ENCODE data around the gene TRAPPC6A. TPM values are rescaled to one million over a fixed set of nuclear protein-coding genes. Genes with fewer than 3 reads are reported as not detected.
A peak's percentile ranks its signal among the peaks of the same experiment; 100 is the strongest.

Gene TRAPPC6A
- total and polyA plus RNA-seq, 2 donors: 37.9 to 61.4 TPM

DNA sequence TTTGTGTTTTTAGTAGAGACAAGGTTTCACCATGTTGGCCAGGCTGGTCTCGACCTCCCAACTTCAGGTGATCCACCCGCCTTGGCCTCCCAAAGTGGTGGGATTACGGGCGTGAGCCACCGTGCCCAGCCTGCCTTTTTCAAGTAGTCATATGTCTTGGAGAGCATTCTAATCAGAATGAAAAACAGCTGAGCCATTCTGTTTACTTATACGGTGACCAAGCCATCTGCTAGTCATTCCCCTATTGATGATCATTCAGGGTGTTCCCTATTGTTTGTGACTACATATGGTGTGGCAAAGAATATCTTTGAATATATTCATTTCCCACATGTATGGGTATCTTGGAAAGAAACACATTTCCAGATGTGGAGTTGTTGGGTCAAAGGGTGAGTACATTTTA lies 17.7 kb upstream of the TRAPPC6A start:
- Histone ChIP-seq H3K27me3 (ENCODE audit: control insufficient read depth in 2 of 2, insufficient read depth in 1 of 2, low read length in 1 of 2) (no peaks in the 10 kb centered on the region), H3K4me1 (ENCODE audit: control insufficient read depth in 2 of 2, insufficient read depth in 2 of 2, low read length in 2 of 2) (no peaks in the 10 kb centered on the region), H3K36me3 (ENCODE audit: control insufficient read depth in 2 of 2, insufficient read depth in 2 of 2, low read length in 1 of 2) (no peaks in the 10 kb centered on the region), H3K4me3 (ENCODE audit: low read length in 2 of 2) (no peak overlapping the region), H3K9me3 (ENCODE audit: control insufficient read depth in 2 of 2, insufficient read depth in 1 of 2, low read length in 1 of 2) (no peaks in the 10 kb centered on the region), H3K27ac (ENCODE audit: low read depth in 1 of 2, low read length in 1 of 2) (no peak overlapping the region)
- 90% methylated on average over 6 of the region's 6 CpGs for WGBS
- no peak for DNase-seq (ENCODE audit: low read depth in 6 of 9, low spot score in 9 of 9)

DNA sequence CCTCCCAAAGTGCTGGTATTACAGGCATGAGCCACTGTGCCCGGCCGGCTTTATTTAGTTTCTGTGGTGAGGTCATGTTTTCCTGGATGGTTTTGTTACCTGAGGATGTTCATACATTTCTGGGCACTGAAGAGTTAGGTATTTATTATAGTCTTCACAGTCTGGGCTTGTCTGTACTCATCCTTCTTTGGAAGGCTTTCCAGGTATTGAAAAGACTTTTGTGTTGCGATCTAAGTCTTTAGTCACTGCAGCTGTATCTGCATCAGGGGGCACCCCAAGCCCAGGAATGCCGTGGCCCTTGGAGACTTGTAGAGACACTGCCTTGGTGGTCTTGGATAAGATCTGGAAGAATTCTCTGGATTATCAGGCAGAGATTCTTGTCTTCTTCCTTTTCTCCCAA lies 13.3 kb upstream of the TRAPPC6A start:
- DNase-seq (ENCODE audit: low read depth in 6 of 9, low spot score in 9 of 9): no peak
- Histone ChIP-seq H3K4me1 (ENCODE audit: control insufficient read depth in 2 of 2, insufficient read depth in 2 of 2, low read length in 2 of 2) (peaks cover 0 to 3% of the 10 kb centered on the region in 2 donors), H3K27ac (ENCODE audit: low read depth in 1 of 2, low read length in 1 of 2) (no peak overlapping the region), H3K9me3 (ENCODE audit: control insufficient read depth in 2 of 2, insufficient read depth in 1 of 2, low read length in 1 of 2) (no peaks in the 10 kb centered on the region), H3K27me3 (ENCODE audit: control insufficient read depth in 2 of 2, insufficient read depth in 1 of 2, low read length in 1 of 2) (no peaks in the 10 kb centered on the region), H3K4me3 (ENCODE audit: low read length in 2 of 2) (no peak overlapping the region), H3K36me3 (ENCODE audit: control insufficient read depth in 2 of 2, insufficient read depth in 2 of 2, low read length in 1 of 2) (no peaks in the 10 kb centered on the region)
- WGBS: 91% methylated on average over 4 of the region's 4 CpGs

DNA sequence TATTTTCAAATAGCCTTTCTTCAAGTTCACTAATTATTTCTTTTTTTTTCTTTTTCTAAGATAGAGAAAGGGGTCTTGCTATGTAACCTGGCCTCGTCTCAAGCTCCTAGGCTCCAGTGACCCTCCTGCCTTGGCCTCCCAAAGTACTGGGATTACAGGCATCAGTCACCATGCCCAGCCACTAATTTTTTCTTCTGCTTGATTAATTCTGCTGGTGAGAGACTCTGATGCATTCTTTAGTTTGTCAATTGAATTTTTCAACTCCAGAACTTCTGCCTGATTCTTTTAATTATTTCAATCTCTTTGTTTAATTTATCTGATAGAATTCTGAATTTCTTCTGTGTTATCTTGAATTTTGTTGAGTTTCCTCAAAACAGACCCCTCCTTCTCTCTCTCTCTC lies 11.9 kb upstream of the TRAPPC6A start:
- no peak overlapping the region for H3K27ac ChIP-seq (ENCODE audit: low read depth in 1 of 2, low read length in 1 of 2)
- H3K27me3 ChIP-seq (ENCODE audit: control insufficient read depth in 2 of 2, insufficient read depth in 1 of 2, low read length in 1 of 2): no peaks in the 10 kb centered on the region
- no peaks in the 10 kb centered on the region for H3K36me3 ChIP-seq (ENCODE audit: control insufficient read depth in 2 of 2, insufficient read depth in 2 of 2, low read length in 1 of 2)
- no peak for DNase-seq (ENCODE audit: low read depth in 6 of 9, low spot score in 9 of 9)
- H3K4me3 ChIP-seq (ENCODE audit: low read length in 2 of 2): no peak overlapping the region
- 90% methylated on average over 1 of the region's 1 CpG for WGBS
- H3K9me3 ChIP-seq (ENCODE audit: control insufficient read depth in 2 of 2, insufficient read depth in 1 of 2, low read length in 1 of 2): no peaks in the 10 kb centered on the region
- H3K4me1 ChIP-seq (ENCODE audit: control insufficient read depth in 2 of 2, insufficient read depth in 2 of 2, low read length in 2 of 2): peaks cover 0 to 3% of the 10 kb centered on the region in 2 donors

DNA sequence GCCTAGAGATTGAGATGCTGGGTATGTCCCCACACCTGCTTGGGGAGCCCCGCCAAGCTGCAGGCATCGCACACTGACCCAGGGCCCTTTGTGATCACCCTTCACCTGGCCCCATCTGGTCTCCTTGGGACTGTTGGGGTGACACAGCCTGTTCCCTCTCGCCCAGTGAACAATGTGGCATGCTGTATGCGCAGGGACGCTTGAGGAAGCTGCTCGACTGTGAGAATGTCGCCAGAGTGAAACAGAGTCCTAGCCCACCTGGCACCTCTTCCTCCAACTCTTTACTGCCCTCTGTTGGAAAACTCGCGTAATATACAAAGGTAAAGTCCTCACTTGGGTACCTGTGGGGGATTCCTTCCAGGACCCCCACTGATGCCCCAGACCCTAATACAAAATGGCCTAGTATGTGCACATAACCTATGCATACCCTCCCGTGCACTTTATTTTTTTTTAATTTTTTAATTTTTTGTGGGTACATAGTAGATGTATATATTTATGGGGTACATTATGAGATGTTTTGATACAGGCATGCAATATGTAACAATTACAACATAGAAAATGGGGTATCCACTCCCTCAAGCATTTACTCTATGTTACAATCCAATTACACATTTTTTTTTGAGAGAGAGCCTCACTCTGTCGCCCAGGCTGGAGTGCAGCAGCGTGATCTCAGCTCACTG lies 9.5 kb upstream of the TRAPPC6A start:
- WGBS: 41% methylated on average over 12 of the region's 12 CpGs
- Histone ChIP-seq H3K9me3 (ENCODE audit: control insufficient read depth in 2 of 2, insufficient read depth in 1 of 2, low read length in 1 of 2) (no peaks in the 10 kb centered on the region), H3K4me3 (ENCODE audit: low read length in 2 of 2) (no peak overlapping the region), H3K4me1 (ENCODE audit: control insufficient read depth in 2 of 2, insufficient read depth in 2 of 2, low read length in 2 of 2) (peaks cover 0 to 3% of the 10 kb centered on the region in 2 donors), H3K27ac (ENCODE audit: low read depth in 1 of 2, low read length in 1 of 2) (no peak overlapping the region), H3K27me3 (ENCODE audit: control insufficient read depth in 2 of 2, insufficient read depth in 1 of 2, low read length in 1 of 2) (no peaks in the 10 kb centered on the region), H3K36me3 (ENCODE audit: control insufficient read depth in 2 of 2, insufficient read depth in 2 of 2, low read length in 1 of 2) (no peaks in the 10 kb centered on the region)
- peak in 7 of 9 donors; percentile 36 to 76 (median 48) for DNase-seq (ENCODE audit: low read depth in 6 of 9, low spot score in 9 of 9)

DNA sequence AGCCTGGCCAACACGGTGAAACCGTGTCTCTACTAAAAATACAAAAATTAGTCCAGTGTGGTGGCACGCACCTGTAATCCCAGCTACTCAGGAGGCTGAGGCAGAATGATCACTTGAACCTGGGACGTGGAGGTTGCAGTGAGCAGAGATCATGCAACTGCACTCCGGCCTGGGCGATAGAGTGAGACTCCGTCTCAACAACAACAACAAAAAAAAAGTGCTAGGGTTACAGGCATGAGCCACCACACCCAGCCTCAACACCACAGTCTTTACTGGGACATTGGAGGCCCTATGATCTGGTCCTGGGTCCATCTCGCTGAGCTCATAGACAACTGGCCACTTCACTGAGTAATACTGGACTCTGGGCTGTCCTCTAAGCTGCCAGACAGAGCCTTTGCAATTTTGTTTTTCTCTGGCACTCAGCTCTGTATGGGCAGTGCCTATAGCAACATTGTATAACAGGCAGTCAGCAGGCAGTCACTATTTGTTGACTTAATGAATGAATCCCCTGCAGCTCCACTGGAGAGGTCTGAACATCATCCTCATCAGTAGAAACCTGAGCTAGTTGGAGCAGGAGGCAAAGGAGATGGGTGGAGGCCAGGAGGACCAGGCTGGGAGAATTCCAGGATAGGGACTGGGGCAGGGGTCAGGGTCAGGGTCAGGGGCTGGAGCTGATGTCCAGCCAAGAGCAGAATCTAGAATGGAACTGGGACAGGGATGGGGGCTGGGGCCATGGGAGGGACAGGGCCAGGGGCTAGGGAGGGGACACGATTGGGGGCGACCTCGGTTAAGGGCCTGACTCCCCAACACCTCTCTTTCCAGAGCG lies 8.7 kb upstream of the TRAPPC6A start:
- no peaks in the 10 kb centered on the region for H3K36me3 ChIP-seq (ENCODE audit: control insufficient read depth in 2 of 2, insufficient read depth in 2 of 2, low read length in 1 of 2)
- no peak for DNase-seq (ENCODE audit: low read depth in 6 of 9, low spot score in 9 of 9)
- H3K4me1 ChIP-seq (ENCODE audit: control insufficient read depth in 2 of 2, insufficient read depth in 2 of 2, low read length in 2 of 2): peaks cover 0 to 3% of the 10 kb centered on the region in 2 donors
- no peaks in the 10 kb centered on the region for H3K27me3 ChIP-seq (ENCODE audit: control insufficient read depth in 2 of 2, insufficient read depth in 1 of 2, low read length in 1 of 2)
- H3K4me3 ChIP-seq (ENCODE audit: low read length in 2 of 2): no peak overlapping the region
- 98% methylated on average over 12 of the region's 12 CpGs for WGBS
- no peak overlapping the region for H3K27ac ChIP-seq (ENCODE audit: low read depth in 1 of 2, low read length in 1 of 2)
- H3K9me3 ChIP-seq (ENCODE audit: control insufficient read depth in 2 of 2, insufficient read depth in 1 of 2, low read length in 1 of 2): no peaks in the 10 kb centered on the region

DNA sequence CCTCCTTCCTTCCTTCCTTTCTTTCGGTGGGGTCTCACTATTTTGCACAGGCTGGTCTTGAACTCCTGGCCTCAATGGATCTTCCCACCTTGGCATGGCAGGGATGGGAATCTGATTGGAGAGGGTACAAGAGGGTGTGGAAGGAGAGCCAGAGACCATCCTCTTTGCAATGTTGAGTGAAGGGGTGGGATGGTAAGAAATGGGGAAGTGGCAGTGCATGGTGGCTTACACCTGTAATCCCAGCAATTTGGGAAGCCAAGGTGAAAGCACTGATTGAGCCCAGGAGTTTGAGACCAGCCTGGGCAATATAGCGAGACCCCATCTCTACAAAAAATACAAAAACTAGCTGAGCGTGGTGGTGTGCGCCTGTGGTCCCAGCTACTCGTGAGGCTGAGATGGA lies 6.1 kb upstream of the TRAPPC6A start:
- Histone ChIP-seq H3K9me3 (ENCODE audit: control insufficient read depth in 2 of 2, insufficient read depth in 1 of 2, low read length in 1 of 2) (no peaks in the 10 kb centered on the region), H3K36me3 (ENCODE audit: control insufficient read depth in 2 of 2, insufficient read depth in 2 of 2, low read length in 1 of 2) (peaks cover 3 to 5% of the 10 kb centered on the region in 2 donors), H3K4me1 (ENCODE audit: control insufficient read depth in 2 of 2, insufficient read depth in 2 of 2, low read length in 2 of 2) (peaks cover 11 to 12% of the 10 kb centered on the region in 2 donors), H3K27me3 (ENCODE audit: control insufficient read depth in 2 of 2, insufficient read depth in 1 of 2, low read length in 1 of 2) (peaks cover 0 to 2% of the 10 kb centered on the region in 2 donors), H3K4me3 (ENCODE audit: low read length in 2 of 2) (no peak overlapping the region), H3K27ac (ENCODE audit: low read depth in 1 of 2, low read length in 1 of 2) (no peak overlapping the region)
- WGBS: 97% methylated on average over 5 of the region's 5 CpGs
- no peak for DNase-seq (ENCODE audit: low read depth in 6 of 9, low spot score in 9 of 9)

DNA sequence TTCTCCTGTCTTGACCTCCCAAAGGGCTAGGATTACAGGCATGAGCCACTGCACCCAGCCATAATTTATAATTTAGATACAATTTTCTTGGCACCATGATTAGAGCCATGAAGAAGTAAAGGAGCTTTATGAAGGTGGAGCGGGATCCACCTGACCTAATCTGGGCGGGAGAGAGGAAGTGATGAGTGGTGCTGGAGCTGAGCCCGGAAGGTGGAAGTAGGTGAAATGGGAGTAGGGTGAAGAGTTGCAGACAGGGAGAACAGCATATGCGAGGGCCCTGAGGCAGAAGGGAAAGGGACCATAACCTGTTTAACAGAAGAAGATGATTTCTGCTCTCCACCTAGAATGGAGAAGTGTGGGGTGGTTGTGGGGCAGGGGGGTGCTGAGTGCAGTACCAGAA lies 4.7 kb upstream of the TRAPPC6A start:
- H3K4me1 ChIP-seq (ENCODE audit: control insufficient read depth in 2 of 2, insufficient read depth in 2 of 2, low read length in 2 of 2): peaks cover 11 to 17% of the 10 kb centered on the region in 2 donors
- no peak for DNase-seq (ENCODE audit: low read depth in 6 of 9, low spot score in 9 of 9)
- peaks cover 3 to 5% of the 10 kb centered on the region in 2 donors for H3K36me3 ChIP-seq (ENCODE audit: control insufficient read depth in 2 of 2, insufficient read depth in 2 of 2, low read length in 1 of 2)
- WGBS: 96% methylated on average over 4 of the region's 4 CpGs
- no peak overlapping the region for H3K4me3 ChIP-seq (ENCODE audit: low read length in 2 of 2)
- H3K27ac ChIP-seq (ENCODE audit: low read depth in 1 of 2, low read length in 1 of 2): no peak overlapping the region
- H3K9me3 ChIP-seq (ENCODE audit: control insufficient read depth in 2 of 2, insufficient read depth in 1 of 2, low read length in 1 of 2): no peaks in the 10 kb centered on the region
- H3K27me3 ChIP-seq (ENCODE audit: control insufficient read depth in 2 of 2, insufficient read depth in 1 of 2, low read length in 1 of 2): peaks cover 0 to 2% of the 10 kb centered on the region in 2 donors

DNA sequence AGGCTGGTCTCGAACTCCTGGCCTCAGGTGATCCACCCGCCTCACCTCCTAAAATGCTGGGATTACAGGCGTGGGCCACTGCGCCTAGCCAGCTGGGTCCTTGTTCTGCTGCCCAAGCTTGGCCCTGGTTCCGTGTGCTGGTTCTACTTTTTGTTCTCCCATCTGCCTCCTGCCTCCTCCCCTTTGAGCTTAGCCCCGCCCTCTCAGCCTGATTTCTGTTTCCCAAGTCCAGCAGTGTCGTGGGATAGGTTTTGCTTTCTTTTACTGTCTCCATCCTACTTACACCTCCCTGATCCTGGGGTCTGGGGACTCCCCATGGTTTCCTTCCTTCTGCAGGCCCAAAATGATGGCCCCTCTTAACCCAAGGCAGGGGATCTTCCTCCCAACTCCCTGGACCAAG lies 2.9 kb upstream of the TRAPPC6A start:
- peaks cover 3 to 5% of the 10 kb centered on the region in 2 donors for H3K36me3 ChIP-seq (ENCODE audit: control insufficient read depth in 2 of 2, insufficient read depth in 2 of 2, low read length in 1 of 2)
- DNase-seq (ENCODE audit: low read depth in 6 of 9, low spot score in 9 of 9): no peak
- peaks cover 18 to 22% of the 10 kb centered on the region in 2 donors for H3K4me1 ChIP-seq (ENCODE audit: control insufficient read depth in 2 of 2, insufficient read depth in 2 of 2, low read length in 2 of 2)
- no peak overlapping the region for H3K27ac ChIP-seq (ENCODE audit: low read depth in 1 of 2, low read length in 1 of 2)
- peaks cover 0 to 2% of the 10 kb centered on the region in 2 donors for H3K27me3 ChIP-seq (ENCODE audit: control insufficient read depth in 2 of 2, insufficient read depth in 1 of 2, low read length in 1 of 2)
- 96% methylated on average over 7 of the region's 7 CpGs for WGBS
- H3K9me3 ChIP-seq (ENCODE audit: control insufficient read depth in 2 of 2, insufficient read depth in 1 of 2, low read length in 1 of 2): no peaks in the 10 kb centered on the region
- H3K4me3 ChIP-seq (ENCODE audit: low read length in 2 of 2): no peak overlapping the region

DNA sequence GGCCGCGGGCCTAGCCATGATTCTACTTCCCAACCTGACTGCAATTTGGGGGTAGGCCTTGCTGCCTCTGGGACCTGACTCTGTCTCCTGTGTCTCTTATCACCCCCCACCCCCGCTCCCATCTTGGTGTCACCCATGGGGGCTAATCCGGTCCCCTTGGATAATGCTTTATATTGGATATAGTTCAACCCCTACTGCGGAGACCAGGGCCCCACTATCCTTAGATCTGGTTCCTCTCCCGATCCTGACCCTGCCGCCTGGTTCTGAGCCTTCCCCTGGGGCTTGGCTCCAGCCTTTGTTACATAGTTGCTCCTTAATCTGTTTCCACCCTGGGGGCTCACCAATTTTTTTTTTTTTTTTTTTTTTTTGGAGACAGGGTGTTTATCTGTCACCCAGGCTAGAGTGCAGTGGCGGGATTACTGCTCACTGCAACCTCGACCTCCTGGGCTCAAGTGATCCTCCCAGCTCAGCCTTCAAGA lies 1.9 kb upstream of the TRAPPC6A start:
- Histone ChIP-seq H3K9me3 (ENCODE audit: control insufficient read depth in 2 of 2, insufficient read depth in 1 of 2, low read length in 1 of 2) (no peaks in the 10 kb centered on the region), H3K27ac (ENCODE audit: low read depth in 1 of 2, low read length in 1 of 2) (no peak overlapping the region), H3K4me1 (ENCODE audit: control insufficient read depth in 2 of 2, insufficient read depth in 2 of 2, low read length in 2 of 2) (peaks cover 18 to 22% of the 10 kb centered on the region in 2 donors), H3K36me3 (ENCODE audit: control insufficient read depth in 2 of 2, insufficient read depth in 2 of 2, low read length in 1 of 2) (peaks cover 3 to 5% of the 10 kb centered on the region in 2 donors), H3K27me3 (ENCODE audit: control insufficient read depth in 2 of 2, insufficient read depth in 1 of 2, low read length in 1 of 2) (peaks cover 0 to 2% of the 10 kb centered on the region in 2 donors), H3K4me3 (ENCODE audit: low read length in 2 of 2) (peak overlapping the region; percentile 16 to 76)
- DNase-seq (ENCODE audit: low read depth in 6 of 9, low spot score in 9 of 9): no peak
- WGBS: 79% methylated on average over 9 of the region's 9 CpGs
